Measurements from ENCODE around the gene VSTM5.

Gene VSTM5

GRCh38 chr11:93858121-93858775 lies 7.8 kb upstream of the VSTM5 start:
- no peak for TF ChIP-seq TAF1 (IDR thresholded peaks at IDR 0.05; ENCODE audit: borderline replicate concordance, insufficient read depth, low read length)
- no peak for TF ChIP-seq POLR2AphosphoS5 (IDR thresholded peaks at IDR 0.05; ENCODE audit: low read depth, low read length)
- no peak for TF ChIP-seq SIN3A (IDR thresholded peaks at IDR 0.05; ENCODE audit: borderline replicate concordance, insufficient read depth, low read length)
- TF ChIP-seq REST (IDR thresholded peaks at IDR 0.05; ENCODE audit: insufficient read depth in 1 of 2, low read depth in 2 of 2, low read length in 2 of 2): no peak
- no peak for TF ChIP-seq FOXP2 (optimal IDR thresholded peaks at IDR 0.05; ENCODE audit: borderline replicate concordance, extremely low read depth, extremely low read length, insufficient read depth)

GRCh38 chr11:93857413-93858120 lies 7.1 kb upstream of the VSTM5 start:
- TF ChIP-seq TAF1 (IDR thresholded peaks at IDR 0.05; ENCODE audit: borderline replicate concordance, insufficient read depth, low read length): no peak
- no peak for TF ChIP-seq SIN3A (IDR thresholded peaks at IDR 0.05; ENCODE audit: borderline replicate concordance, insufficient read depth, low read length)
- TF ChIP-seq FOXP2 (optimal IDR thresholded peaks at IDR 0.05; ENCODE audit: borderline replicate concordance, extremely low read depth, extremely low read length, insufficient read depth): no peak
- no peak for TF ChIP-seq POLR2AphosphoS5 (IDR thresholded peaks at IDR 0.05; ENCODE audit: low read depth, low read length)
- no peak for TF ChIP-seq REST (IDR thresholded peaks at IDR 0.05; ENCODE audit: insufficient read depth in 1 of 2, low read depth in 2 of 2, low read length in 2 of 2)

- TF ChIP-seq SIN3A (IDR thresholded peaks at IDR 0.05; ENCODE audit: borderline replicate concordance, insufficient read depth, low read length) (no peak), FOXP2 (optimal IDR thresholded peaks at IDR 0.05; ENCODE audit: borderline replicate concordance, extremely low read depth, extremely low read length, insufficient read depth) (no peak), REST (IDR thresholded peaks at IDR 0.05; ENCODE audit: insufficient read depth in 1 of 2, low read depth in 2 of 2, low read length in 2 of 2) (no peak), TAF1 (IDR thresholded peaks at IDR 0.05; ENCODE audit: borderline replicate concordance, insufficient read depth, low read length) (no peak), POLR2AphosphoS5 (IDR thresholded peaks at IDR 0.05; ENCODE audit: low read depth, low read length) (no peak)
These were observed 1.8 kb upstream of the VSTM5 start for GRCh38 chr11:93852242-93852641.

- TF ChIP-seq SIN3A (IDR thresholded peaks at IDR 0.05; ENCODE audit: borderline replicate concordance, insufficient read depth, low read length) (no peak), REST (IDR thresholded peaks at IDR 0.05; ENCODE audit: insufficient read depth in 1 of 2, low read depth in 2 of 2, low read length in 2 of 2) (no peak), TAF1 (IDR thresholded peaks at IDR 0.05; ENCODE audit: borderline replicate concordance, insufficient read depth, low read length) (no peak)
These were observed 446 bp downstream of the VSTM5 start for GRCh38 chr11:93849751-93850593.
